ENCODE data around the gene RAPGEF1.

GRCh38 chr9:131589124-131589711 lies 150.7 kb downstream of the RAPGEF1 start:
- TF ChIP-seq POLR2A (IDR thresholded peaks at IDR 0.05) = no peak
- TF ChIP-seq CTCF (IDR thresholded peaks at IDR 0.05) = no peak
- no peak for TF ChIP-seq EP300 (IDR thresholded peaks at IDR 0.05)

Measured in ovary (tissue), 3 donors.